Neuronal stem cell (in vitro differentiated cells): Measurements from ENCODE around the gene HNRNPH2.

Experiments used
- DNase-seq: peaks from one replicate; pipeline ENCODE4 v3.0.0-alpha.2; 2013; ENCODE audit warnings: low spot score
- H2AFZ ChIP-seq: one replicate; pipeline ENCODE4 v1.6.1; 2013; ENCODE audit warnings: mild to moderate bottlenecking, low read length, inconsistent platforms
- H2AK5ac ChIP-seq: 2 replicates; pipeline ENCODE4 v1.6.1; 2013; ENCODE audit warnings: low read depth, mild to moderate bottlenecking, inconsistent platforms, low read length, moderate library complexity, mixed read lengths
- H2BK120ac ChIP-seq: 2 replicates; pipeline ENCODE4 v1.6.1; 2013; ENCODE audit warnings: low read depth, mild to moderate bottlenecking, inconsistent platforms, low read length, moderate library complexity, mixed read lengths
- H2BK12ac ChIP-seq: one replicate; pipeline ENCODE4 v1.6.1; 2013; ENCODE audit warnings: low read length, inconsistent platforms
- H2BK15ac ChIP-seq: 2 replicates; pipeline ENCODE4 v1.6.1; 2013; ENCODE audit warnings: mild to moderate bottlenecking, low read length, inconsistent platforms, mixed read lengths
- H2BK5ac ChIP-seq: one replicate; pipeline ENCODE4 v1.6.1; 2013; ENCODE audit warnings: inconsistent platforms, mild to moderate bottlenecking, low read length, moderate library complexity
- H3K14ac ChIP-seq: one replicate; pipeline ENCODE4 v1.6.1; 2013; ENCODE audit warnings: low read length, inconsistent platforms
- H3K18ac ChIP-seq: 2 replicates; pipeline ENCODE4 v1.6.1; 2013; ENCODE audit warnings: low read length, inconsistent platforms
- H3K23ac ChIP-seq: 2 replicates; pipeline ENCODE4 v1.6.1; 2013; ENCODE audit warnings: low read depth, mild to moderate bottlenecking, mixed read lengths, low read length, inconsistent platforms; ENCODE audit not compliant: poor library complexity
- H3K27ac ChIP-seq: replicated peaks from 3 replicates; pipeline ENCODE4 v1.5.1; 2013; ENCODE audit warnings: low read length, inconsistent platforms
- H3K27me3 ChIP-seq, 3 experiments: 2 replicates each; pipeline ENCODE4 v1.6.1; 2013; ENCODE audit warnings: low read length in 3 of 3, mild to moderate bottlenecking in 2 of 3, inconsistent platforms in 1 of 3, low read depth in 1 of 3, mixed read lengths in 1 of 3, moderate library complexity in 1 of 3; ENCODE audit not compliant: control insufficient read depth in 3 of 3, insufficient read depth in 3 of 3
- H3K36me3 ChIP-seq, 2 donors: replicated peaks in 1 of 2; 2 replicates each; pipeline ENCODE4 v1.6.1; 2013; ENCODE audit warnings: low read length in 2 of 2; ENCODE audit not compliant: control insufficient read depth in 2 of 2, insufficient read depth in 2 of 2
- H3K4ac ChIP-seq: 2 replicates; pipeline ENCODE4 v1.6.1; 2013; ENCODE audit warnings: inconsistent platforms, mild to moderate bottlenecking, low read length, moderate library complexity
- H3K4me1 ChIP-seq, 2 donors: 1 replicate in 1 of 2; 2 replicates in 1 of 2; pipeline ENCODE4 v1.6.1; 2013; ENCODE audit warnings: low read length in 2 of 2, low read depth in 1 of 2; ENCODE audit not compliant: control insufficient read depth in 2 of 2, insufficient read depth in 1 of 2
- H3K4me2 ChIP-seq: one replicate; pipeline ENCODE4 v1.6.1; 2013; ENCODE audit warnings: mild to moderate bottlenecking, low read length, inconsistent platforms; ENCODE audit not compliant: insufficient read depth, poor library complexity, severe bottlenecking
- H3K4me3 ChIP-seq, 2 donors: 2 replicates each; pipeline ENCODE4 v1.5.1; 2013; ENCODE audit warnings: low read length in 2 of 2, mild to moderate bottlenecking in 2 of 2, inconsistent platforms in 1 of 2, moderate library complexity in 1 of 2
- H3K79me1 ChIP-seq: one replicate; pipeline ENCODE4 v1.6.1; 2013; ENCODE audit warnings: low read depth, mild to moderate bottlenecking, inconsistent platforms, low read length, moderate library complexity
- H3K9ac ChIP-seq: one replicate; pipeline ENCODE4 v1.6.1; 2013; ENCODE audit warnings: mild to moderate bottlenecking, low read depth, low read length, inconsistent platforms; ENCODE audit not compliant: poor library complexity
- H3K9me3 ChIP-seq, 2 donors: replicated peaks in 1 of 2; 2 replicates each; pipeline versions ENCODE3 to v1.6.1; 2013; ENCODE audit warnings: low read length in 2 of 2, mild to moderate bottlenecking in 2 of 2, inconsistent platforms in 1 of 2, low read depth in 1 of 2, mixed read lengths in 1 of 2, moderate library complexity in 1 of 2; ENCODE audit not compliant: control insufficient read depth in 2 of 2, insufficient read depth in 1 of 2
- H4K8ac ChIP-seq: one replicate; pipeline ENCODE4 v1.6.1; 2013; ENCODE audit warnings: low read depth, mild to moderate bottlenecking, inconsistent platforms, low read length, moderate library complexity
- H4K91ac ChIP-seq: one replicate; pipeline ENCODE4 v1.6.1; 2013; ENCODE audit warnings: low read length, low read depth, mild to moderate bottlenecking, inconsistent platforms; ENCODE audit not compliant: poor library complexity
- WGBS, 2 donors: extraction: QIAGEN DNeasy Blood & Tissue Kit; methylation state at CpG; one replicate each; pipeline ENCODE4 v1.1.7; 2013; ENCODE audit warnings: missing lambda C conversion rate in 2 of 2, mixed read lengths in 1 of 2; ENCODE audit not compliant: insufficient read length in 2 of 2, insufficient replicate concordance in 1 of 2; ENCODE audit errors: extremely low coverage in 2 of 2; 5-methylcytosine and 5-hydroxymethylcytosine counted together

The HNRNPH2 gene

DNA sequence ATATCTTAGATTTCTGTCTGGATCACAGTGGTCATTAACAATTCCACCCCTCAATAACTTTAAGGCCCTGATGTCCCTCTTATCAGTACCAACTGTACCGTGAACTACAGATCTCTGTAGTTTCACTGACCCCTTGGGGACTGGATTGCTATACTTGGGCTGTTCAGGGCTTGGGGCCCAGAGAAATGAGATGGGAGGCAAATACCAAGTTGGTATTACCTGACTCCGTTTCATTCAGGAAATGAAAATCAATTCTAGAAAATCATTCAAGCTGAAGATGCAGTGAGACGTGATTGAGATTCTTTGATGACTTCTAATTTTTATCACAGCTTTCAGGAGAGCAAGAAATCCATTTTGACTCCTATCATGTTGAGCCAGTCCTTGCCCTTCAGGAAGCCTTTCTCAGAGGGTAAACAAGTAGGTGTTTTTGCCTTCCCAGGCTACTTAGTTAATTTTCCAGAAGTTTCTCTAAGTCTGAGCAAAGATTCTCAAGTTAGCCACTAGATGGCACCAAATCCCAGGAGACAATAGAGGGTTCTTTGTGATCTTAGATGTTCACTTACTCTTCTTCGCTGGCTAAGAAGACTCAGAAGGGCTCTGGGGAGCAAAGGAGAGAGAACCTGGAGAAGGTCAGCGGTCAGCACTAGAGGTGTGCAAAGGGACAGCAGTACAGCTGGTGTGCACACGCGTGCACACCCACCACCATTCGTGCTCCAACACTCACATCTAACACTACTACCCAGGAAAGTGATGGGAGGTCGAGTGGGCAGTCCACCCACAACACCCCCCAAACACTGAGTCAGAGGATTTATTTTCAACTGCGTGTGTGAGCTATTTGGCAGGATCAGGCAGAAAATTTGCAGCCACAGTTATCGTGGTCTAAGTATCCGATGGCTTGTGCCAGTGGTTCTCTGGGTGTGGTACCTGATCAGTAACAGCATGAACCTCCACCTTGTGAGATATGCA, 7.4 kb downstream of the HNRNPH2 start:
- no peak overlapping the region for H2BK15ac ChIP-seq
- no CpG with 5 or more reads among the region's 12 CpGs for WGBS, 2 donors
- H3K9me3 ChIP-seq: no peaks in the 10 kb centered on the region
- H3K4ac ChIP-seq: no peak overlapping the region
- H2BK5ac ChIP-seq: no peak overlapping the region
- H3K4me3 ChIP-seq: no peak overlapping the region
- H2AK5ac ChIP-seq: no peak overlapping the region
- H3K79me1 ChIP-seq: peaks cover 1% of the 10 kb centered on the region
- no peak overlapping the region for H3K23ac ChIP-seq
- no peak overlapping the region for H4K8ac ChIP-seq
- no peak overlapping the region for H3K9ac ChIP-seq
- no peak overlapping the region for H4K91ac ChIP-seq
- no peak overlapping the region for H3K27ac ChIP-seq
- peaks cover 0 to 3% (median 0%) of the 10 kb centered on the region in 3 experiments for H3K27me3 ChIP-seq
- DNase-seq: peak; percentile 46
- H2BK120ac ChIP-seq: no peak overlapping the region
- H3K4me1 ChIP-seq: peaks cover 0 to 6% of the 10 kb centered on the region in 2 donors
- H2BK12ac ChIP-seq: no peak overlapping the region
- H3K4me2 ChIP-seq: no peak overlapping the region
- H2AFZ ChIP-seq: no peak overlapping the region
- H3K14ac ChIP-seq: no peak overlapping the region
- H3K18ac ChIP-seq: no peak overlapping the region
- H3K36me3 ChIP-seq: peaks cover 11 to 30% of the 10 kb centered on the region in 2 donors

GRCh38 chrX:101416691-101417090, 8.7 kb downstream of the HNRNPH2 start:
- Histone ChIP-seq H3K4me2 (no peak overlapping the region), H3K79me1 (peaks cover 1% of the 10 kb centered on the region), H2BK120ac (no peak overlapping the region), H2AFZ (no peak overlapping the region), H4K91ac (no peak overlapping the region), H3K27me3 (peaks cover 0 to 3% (median 0%) of the 10 kb centered on the region in 3 experiments), H4K8ac (no peak overlapping the region), H3K4me3 (no peak overlapping the region), H2BK12ac (no peak overlapping the region), H3K9me3 (no peaks in the 10 kb centered on the region), H3K4ac (no peak overlapping the region), H3K36me3 (peaks cover 11 to 30% of the 10 kb centered on the region in 2 donors), H3K9ac (no peak overlapping the region), H2AK5ac (no peak overlapping the region), H2BK15ac (no peak overlapping the region), H3K27ac (no peak overlapping the region), H3K18ac (no peak overlapping the region), H3K14ac (no peak overlapping the region), H3K4me1 (peaks cover 0 to 6% of the 10 kb centered on the region in 2 donors), H3K23ac (no peak overlapping the region), H2BK5ac (no peak overlapping the region)
- WGBS, 2 donors: no CpG with 5 or more reads among the region's 7 CpGs
- DNase-seq: no peak

- H3K14ac ChIP-seq: no peak overlapping the region
- peaks cover 1% of the 10 kb centered on the region for H3K79me1 ChIP-seq
- WGBS, 2 donors: no CpG with 5 or more reads among the region's 4 CpGs
- H4K8ac ChIP-seq: no peak overlapping the region
- H2BK15ac ChIP-seq: no peak overlapping the region
- no peak for DNase-seq
- H3K36me3 ChIP-seq: peaks cover 7 to 25% of the 10 kb centered on the region in 2 donors
- H2BK12ac ChIP-seq: no peak overlapping the region
- no peak overlapping the region for H3K4me2 ChIP-seq
- no peaks in the 10 kb centered on the region for H3K9me3 ChIP-seq
- H3K27me3 ChIP-seq: peaks cover 0 to 3% (median 0%) of the 10 kb centered on the region in 3 experiments
- H2BK5ac ChIP-seq: no peak overlapping the region
- H3K23ac ChIP-seq: no peak overlapping the region
- H2BK120ac ChIP-seq: no peak overlapping the region
- H3K9ac ChIP-seq: no peak overlapping the region
- H3K4ac ChIP-seq: no peak overlapping the region
- H3K4me1 ChIP-seq: peaks cover 0 to 6% of the 10 kb centered on the region in 2 donors
- no peak overlapping the region for H3K4me3 ChIP-seq
- no peak overlapping the region for H3K18ac ChIP-seq
- no peak overlapping the region for H2AFZ ChIP-seq
- no peak overlapping the region for H3K27ac ChIP-seq
- no peak overlapping the region for H4K91ac ChIP-seq
- no peak overlapping the region for H2AK5ac ChIP-seq
Observed at GRCh38 chrX:101417190-101417589, 9.2 kb downstream of the HNRNPH2 start.
